Cardiac muscle cell (in vitro differentiated cells and primary cell): ENCODE measurements around the gene ARHGAP35. TPM values are rescaled to one million over a fixed set of nuclear protein-coding genes. Genes with fewer than 3 reads are reported as not detected.

Source experiments
- DNase-seq, 2 donors: peaks; one replicate each; pipeline versions ENCODE4 v3.0.0 to v3.0.0-alpha.2; 2010 to 2017; ENCODE audit warnings: low read depth in 1 of 2, low spot score in 1 of 2
- H3K27ac ChIP-seq: fragments of 200-600 bp; sonication (generic); 2 replicates; pipeline ENCODE4 v1.5.1; 2016
- H3K27me3 ChIP-seq: fragments of 200-600 bp; sonication (generic); 2 replicates; pipeline ENCODE4 v1.6.0; 2016; ENCODE audit warnings: control low read depth
- H3K36me3 ChIP-seq: fragments of 200-600 bp; sonication (generic); 2 replicates; pipeline ENCODE4 v1.5.1; 2016; ENCODE audit warnings: control low read depth
- H3K4me1 ChIP-seq: fragments of 200-600 bp; sonication (generic); 2 replicates; pipeline ENCODE4 v1.8.1; 2017; ENCODE audit warnings: low read depth, mild to moderate bottlenecking, mixed run types
- H3K4me3 ChIP-seq: fragments of 200-600 bp; sonication (generic); 2 replicates; pipeline ENCODE4 v1.5.1; 2016; ENCODE audit warnings: mild to moderate bottlenecking
- H3K9me3 ChIP-seq: fragments of 200-600 bp; sonication (generic); 2 replicates; pipeline ENCODE4 v1.5.1; 2017; ENCODE audit warnings: low read depth, mild to moderate bottlenecking, control low read depth
- CTCF ChIP-seq: IDR thresholded peaks from 2 replicates; pipeline ENCODE4 v1.5.1; 2012; ENCODE audit warnings: low read depth, mild to moderate bottlenecking, low read length
- polyA plus RNA-seq: library from polyadenylated mRNA; unstranded; fragments of >200 nt; fragmentation: Nextera tagmentation; extraction: Ambion mirVana; gene quantifications from 2 replicates; pipeline ENCODE4 v1.2.1, GENCODE V29; 2016
- total RNA-seq: library from RNA; depleted of rRNA; stranded (reverse); fragments of >200 nt; gene quantifications from 2 replicates; pipeline ENCODE4 v1.2.3, GENCODE V29; 2016

Gene ARHGAP35
- total and polyA plus RNA-seq, 2 experiments from 2014 or later, result 15.9 to 36.9 TPM

- TF ChIP-seq CTCF, result no peak
- Histone ChIP-seq H3K4me3 (no peak overlapping the region), H3K27me3 (no peaks in the 10 kb centered on the region), H3K36me3 (no peaks in the 10 kb centered on the region), H3K9me3 (no peaks in the 10 kb centered on the region), H3K4me1 (peaks cover 7% of the 10 kb centered on the region), H3K27ac (no peak overlapping the region)
- no peak for DNase-seq
Measured at GRCh38 chr19:46872967-46873366, 12.2 kb downstream of the ARHGAP35 start.

- Histone ChIP-seq H3K36me3 (no peaks in the 10 kb centered on the region), H3K4me3 (no peak overlapping the region), H3K4me1 (peaks cover 7% of the 10 kb centered on the region), H3K27me3 (no peaks in the 10 kb centered on the region), H3K9me3 (no peaks in the 10 kb centered on the region), H3K27ac (peak overlapping the region; percentile 50)
- TF ChIP-seq CTCF, result no peak
- no peak for DNase-seq
Measured at GRCh38 chr19:46875234-46875633, 14.4 kb downstream of the ARHGAP35 start.

- Histone ChIP-seq H3K9me3 (no peaks in the 10 kb centered on the region), H3K4me1 (peaks cover 7% of the 10 kb centered on the region), H3K27me3 (no peaks in the 10 kb centered on the region), H3K27ac (peak overlapping the region; percentile 50), H3K4me3 (no peak overlapping the region), H3K36me3 (no peaks in the 10 kb centered on the region)
- no peak for TF ChIP-seq CTCF
- DNase-seq, result no peak
Measured at GRCh38 chr19:46875657-46876056, 14.9 kb downstream of the ARHGAP35 start.

- peaks cover 17% of the 10 kb centered on the region for H3K4me1 ChIP-seq
- no peaks in the 10 kb centered on the region for H3K9me3 ChIP-seq
- no peak overlapping the region for H3K27ac ChIP-seq
- no peak overlapping the region for H3K4me3 ChIP-seq
- H3K27me3 ChIP-seq, result no peaks in the 10 kb centered on the region
- peak in 1 of 2 donors; percentile 75 for DNase-seq
- no peak for TF ChIP-seq CTCF
- no peaks in the 10 kb centered on the region for H3K36me3 ChIP-seq
Measured at GRCh38 chr19:46878613-46879375, 18.0 kb downstream of the ARHGAP35 start.

- Histone ChIP-seq H3K4me3 (no peak overlapping the region), H3K9me3 (no peaks in the 10 kb centered on the region), H3K27me3 (no peaks in the 10 kb centered on the region), H3K36me3 (no peaks in the 10 kb centered on the region), H3K27ac (no peak overlapping the region), H3K4me1 (peaks cover 16% of the 10 kb centered on the region)
- no peak for TF ChIP-seq CTCF
- no peak for DNase-seq
Measured at GRCh38 chr19:46880431-46880830, 19.6 kb downstream of the ARHGAP35 start.
